Endodermal cell (in vitro differentiated cells): Measurements from ENCODE around the gene HOXD10. TPM values are rescaled to one million over a fixed set of nuclear protein-coding genes. Genes with fewer than 3 reads are reported as not detected.
A peak's percentile ranks its signal among the peaks of the same experiment; 100 is the strongest.

Source experiments
- DNase-seq: peaks from one replicate; pipeline ENCODE4 v3.0.0-alpha.2; 2017
- H3K27ac ChIP-seq: 2 replicates; pipeline ENCODE4 v1.5.1; 2013; ENCODE audit warnings: mild to moderate bottlenecking, low read depth, low read length, moderate library complexity
- H3K27me3 ChIP-seq: 2 replicates; pipeline ENCODE4 v1.6.1; 2013; ENCODE audit warnings: mild to moderate bottlenecking, low read length, moderate library complexity; ENCODE audit not compliant: insufficient read depth, control insufficient read depth, poor library complexity, severe bottlenecking
- H3K36me3 ChIP-seq: 2 replicates; pipeline ENCODE4 v1.7.0; 2013; ENCODE audit warnings: mild to moderate bottlenecking, low read length, moderate library complexity; ENCODE audit not compliant: control insufficient read depth, insufficient read depth
- H3K4me1 ChIP-seq: one replicate; pipeline ENCODE4 v1.7.0; 2013; ENCODE audit warnings: low read length; ENCODE audit not compliant: control insufficient read depth, insufficient read depth
- H3K4me3 ChIP-seq: 2 replicates; pipeline ENCODE4 v1.5.1; 2013; ENCODE audit warnings: mild to moderate bottlenecking, low read length, moderate library complexity
- H3K9ac ChIP-seq: 2 replicates; pipeline ENCODE4 v1.6.1; 2013; ENCODE audit warnings: mild to moderate bottlenecking, low read length, moderate library complexity; ENCODE audit not compliant: poor library complexity, severe bottlenecking; ENCODE audit errors: extremely low read depth
- H3K9me3 ChIP-seq: 2 replicates; pipeline ENCODE4 v1.6.1; 2013; ENCODE audit warnings: mild to moderate bottlenecking, low read length, moderate library complexity; ENCODE audit not compliant: control insufficient read depth
- H3K27ac Mint-ChIP-seq: 2 replicates; pipeline ENCODE4 v1.8.0; 2020; ENCODE audit warnings: mixed read lengths
- H3K27me3 Mint-ChIP-seq: 2 replicates; pipeline ENCODE4 v1.8.0; 2021; ENCODE audit warnings: mild to moderate bottlenecking, mixed read lengths; ENCODE audit not compliant: insufficient read depth
- H3K36me3 Mint-ChIP-seq: 2 replicates; pipeline ENCODE4 v1.8.0; 2020; ENCODE audit warnings: low read depth, mixed read lengths
- H3K4me1 Mint-ChIP-seq: 2 replicates; pipeline ENCODE4 v1.8.0; 2020; ENCODE audit warnings: mixed read lengths
- H3K4me3 Mint-ChIP-seq: 2 replicates; pipeline ENCODE4 v1.8.0; 2020; ENCODE audit warnings: mild to moderate bottlenecking, moderate library complexity, mixed read lengths
- H3K9me3 Mint-ChIP-seq: 2 replicates; pipeline ENCODE4 v1.8.0; 2020; ENCODE audit warnings: mild to moderate bottlenecking, mixed read lengths
- WGBS, 2 experiments: methylation state at CpG; one replicate each; pipeline versions ENCODE4 v1.1.5 to v1.1.7; 2013; ENCODE audit warnings: missing lambda C conversion rate in 2 of 2, mixed read lengths in 1 of 2; ENCODE audit not compliant: insufficient coverage in 1 of 2, insufficient read length in 1 of 2; 5-methylcytosine and 5-hydroxymethylcytosine counted together
- total RNA-seq, 2 donors: library from RNA; stranded (reverse); fragmentation: NEBNext Ultra II Directional in 1 of 2; extraction: Animal tissue kit (Norgen Biotek cat#: 25700) in 1 of 2; gene quantifications; 2 replicates in 1 of 2; 3 replicates in 1 of 2; pipeline ENCODE4 v1.2.1, GENCODE V29; 2021
- TF ChIP-seq, protein P1 (sequence below): fragments of 200-600 bp; sonication (generic); conservative IDR thresholded peaks from 2 replicates; pipeline ENCODE4 v1.5.0; 2021; ENCODE audit warnings: antibody characterized with exemption, mild to moderate bottlenecking

The HOXD10 gene
- total RNA-seq, 2 donors from 2014 or later = not detected

DNA sequence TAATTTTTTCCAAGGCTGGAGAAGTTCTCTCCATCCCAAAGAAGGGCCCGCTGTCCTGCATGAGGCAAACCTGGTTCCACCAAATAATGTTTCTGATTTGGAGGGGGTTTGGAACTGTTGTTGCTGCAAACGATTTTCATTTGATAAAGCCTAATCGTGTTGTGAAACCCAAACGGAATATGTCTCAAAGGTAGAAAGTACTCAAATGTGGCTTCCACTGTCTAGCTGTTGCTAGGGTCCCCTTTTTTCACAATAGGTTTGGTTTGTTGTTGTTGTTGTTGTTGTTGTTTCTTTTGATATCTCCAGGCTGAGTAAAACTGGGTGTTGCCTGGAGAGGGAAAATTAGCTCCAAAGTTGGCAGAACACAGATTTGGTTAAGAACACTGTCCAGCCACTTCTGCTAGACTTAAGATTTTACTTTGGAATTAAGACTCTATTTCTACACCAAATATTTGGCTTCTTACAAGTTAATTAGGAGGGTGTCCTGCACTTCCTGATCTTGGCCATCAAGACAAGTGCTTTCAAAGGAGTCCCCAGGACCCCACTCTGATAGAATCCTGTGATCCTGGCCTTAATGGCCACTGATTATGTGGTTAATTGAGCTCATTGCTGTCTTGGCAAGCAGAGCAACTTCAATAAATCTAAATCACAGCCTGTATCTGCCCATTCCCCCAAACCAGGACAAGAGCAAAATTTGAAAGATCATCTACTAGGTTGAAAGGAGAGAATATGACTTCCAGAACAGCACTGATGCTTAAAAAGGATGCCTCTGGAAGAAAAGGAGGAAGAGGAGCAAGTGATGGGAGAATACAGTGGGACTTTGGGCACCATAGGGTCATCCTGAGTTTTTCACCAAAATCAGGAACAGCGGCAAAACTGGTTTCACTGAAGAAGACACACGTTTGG is 27.4 kb upstream of the HOXD10 start:
- 19 to 23% methylated on average over 6 of the region's 6 CpGs for WGBS, 2 experiments
- Histone ChIP-seq H3K4me3 (no peak overlapping the region), H3K36me3 (no peaks in the 10 kb centered on the region), H3K9ac (no peak overlapping the region), H3K27ac (no peak overlapping the region), H3K9me3 (peaks cover 5% of the 10 kb centered on the region), H3K4me1 (peaks cover 8% of the 10 kb centered on the region), H3K27me3 (peaks cover 97% of the 10 kb centered on the region)
- peaks cover 39% of the 10 kb centered on the region for H3K4me1 Mint-ChIP-seq
- no peaks in the 10 kb centered on the region for H3K36me3 Mint-ChIP-seq
- H3K4me3 Mint-ChIP-seq = no peak overlapping the region
- TF ChIP-seq, protein P1, sequence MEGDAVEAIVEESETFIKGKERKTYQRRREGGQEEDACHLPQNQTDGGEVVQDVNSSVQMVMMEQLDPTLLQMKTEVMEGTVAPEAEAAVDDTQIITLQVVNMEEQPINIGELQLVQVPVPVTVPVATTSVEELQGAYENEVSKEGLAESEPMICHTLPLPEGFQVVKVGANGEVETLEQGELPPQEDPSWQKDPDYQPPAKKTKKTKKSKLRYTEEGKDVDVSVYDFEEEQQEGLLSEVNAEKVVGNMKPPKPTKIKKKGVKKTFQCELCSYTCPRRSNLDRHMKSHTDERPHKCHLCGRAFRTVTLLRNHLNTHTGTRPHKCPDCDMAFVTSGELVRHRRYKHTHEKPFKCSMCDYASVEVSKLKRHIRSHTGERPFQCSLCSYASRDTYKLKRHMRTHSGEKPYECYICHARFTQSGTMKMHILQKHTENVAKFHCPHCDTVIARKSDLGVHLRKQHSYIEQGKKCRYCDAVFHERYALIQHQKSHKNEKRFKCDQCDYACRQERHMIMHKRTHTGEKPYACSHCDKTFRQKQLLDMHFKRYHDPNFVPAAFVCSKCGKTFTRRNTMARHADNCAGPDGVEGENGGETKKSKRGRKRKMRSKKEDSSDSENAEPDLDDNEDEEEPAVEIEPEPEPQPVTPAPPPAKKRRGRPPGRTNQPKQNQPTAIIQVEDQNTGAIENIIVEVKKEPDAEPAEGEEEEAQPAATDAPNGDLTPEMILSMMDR = no peak
- no peaks in the 10 kb centered on the region for H3K9me3 Mint-ChIP-seq
- H3K27me3 Mint-ChIP-seq = peaks cover 96% of the 10 kb centered on the region
- no peak overlapping the region for H3K27ac Mint-ChIP-seq
- no peak for DNase-seq

DNA sequence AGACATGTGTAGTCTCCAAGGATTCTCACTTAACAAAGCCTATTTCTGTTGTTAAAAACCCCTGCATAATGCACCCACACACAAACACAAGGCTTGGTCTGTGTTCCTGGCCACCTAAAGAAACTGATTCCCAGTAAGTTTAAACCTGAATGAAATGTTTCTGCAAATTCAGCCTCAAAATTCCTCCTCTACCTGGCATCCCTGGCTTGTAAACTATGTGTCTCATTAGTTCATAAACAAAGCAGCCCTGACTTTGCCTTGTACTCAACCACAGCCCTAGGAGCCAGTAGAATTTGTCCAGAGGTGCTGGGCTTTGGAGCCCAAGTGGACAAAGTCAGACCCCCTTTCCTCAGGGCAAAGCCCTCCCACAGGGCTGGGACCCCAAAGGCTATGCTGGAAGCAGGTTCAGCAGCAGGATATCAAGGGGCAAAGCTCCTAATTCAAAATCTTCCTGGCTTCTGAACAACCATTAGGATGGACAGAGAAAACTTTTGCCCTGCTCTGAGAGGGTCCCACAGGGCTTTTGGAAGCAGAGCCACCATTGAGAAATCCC is 26.7 kb upstream of the HOXD10 start:
- Mint-ChIP-seq H3K9me3 (no peaks in the 10 kb centered on the region), H3K27ac (no peak overlapping the region), H3K4me3 (no peak overlapping the region), H3K4me1 (peaks cover 34% of the 10 kb centered on the region), H3K36me3 (no peaks in the 10 kb centered on the region), H3K27me3 (peaks cover 96% of the 10 kb centered on the region)
- no peak overlapping the region for H3K9ac ChIP-seq
- peaks cover 97% of the 10 kb centered on the region for H3K27me3 ChIP-seq
- H3K9me3 ChIP-seq = peaks cover 5% of the 10 kb centered on the region
- H3K36me3 ChIP-seq = no peaks in the 10 kb centered on the region
- H3K4me3 ChIP-seq = no peak overlapping the region
- no peak overlapping the region for H3K27ac ChIP-seq
- no peak for DNase-seq
- H3K4me1 ChIP-seq = peaks cover 8% of the 10 kb centered on the region
- TF ChIP-seq, protein P1 = no peak

DNA sequence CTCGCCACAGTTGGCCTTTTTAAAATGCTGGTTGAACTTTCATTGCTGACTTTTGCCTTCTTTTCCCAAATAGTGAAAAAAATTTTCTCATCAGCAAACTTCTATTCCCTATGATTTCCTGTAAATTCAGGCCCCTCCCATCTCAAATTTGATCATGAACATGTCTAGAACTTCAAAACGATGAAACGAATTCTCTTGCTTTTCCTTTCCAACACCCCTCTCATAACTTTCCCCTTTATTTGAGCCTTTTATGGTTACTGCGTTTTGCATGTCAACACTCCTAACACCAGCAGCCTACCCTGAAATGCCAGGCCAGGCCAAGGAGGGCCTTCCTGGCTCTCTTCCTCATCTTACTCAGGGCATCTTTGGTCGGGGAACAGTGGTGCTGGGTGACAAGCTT is 25.7 kb upstream of the HOXD10 start:
- peaks cover 5% of the 10 kb centered on the region for H3K9me3 ChIP-seq
- H3K9ac ChIP-seq = no peak overlapping the region
- H3K36me3 ChIP-seq = no peaks in the 10 kb centered on the region
- H3K27me3 ChIP-seq = peaks cover 97% of the 10 kb centered on the region
- Mint-ChIP-seq H3K4me1 (peaks cover 30% of the 10 kb centered on the region), H3K27me3 (peaks cover 96% of the 10 kb centered on the region), H3K4me3 (no peak overlapping the region), H3K9me3 (no peaks in the 10 kb centered on the region), H3K27ac (no peak overlapping the region), H3K36me3 (no peaks in the 10 kb centered on the region)
- H3K4me3 ChIP-seq = no peak overlapping the region
- TF ChIP-seq, protein P1 = no peak
- DNase-seq = peak; percentile 44
- H3K4me1 ChIP-seq = peaks cover 6% of the 10 kb centered on the region
- no peak overlapping the region for H3K27ac ChIP-seq
- 16 to 35% methylated on average over 3 to 5 of the region's 5 CpGs for WGBS, 2 experiments
